Coronary artery (tissue), 2 donors: Measurements from ENCODE around the gene FBF1.

Experiments
- DNase-seq: peaks from one replicate; pipeline ENCODE4 v3.0.0-alpha.2; 2017; ENCODE audit warnings: low spot score
- H3K27ac ChIP-seq, 2 donors: fragments of 200-600 bp; sonication (generic); one replicate each; pipeline ENCODE4 v1.5.1; 2016 to 2019
- H3K4me3 ChIP-seq: fragments of 200-600 bp; sonication (generic); 2 replicates; pipeline ENCODE4 v1.5.1; 2016; ENCODE audit warnings: mild to moderate bottlenecking, moderate library complexity
- CTCF ChIP-seq: fragments of 200-600 bp; sonication (generic); IDR thresholded peaks from one replicate; pipeline ENCODE4 v1.5.1; 2019; ENCODE audit warnings: antibody characterized with exemption

FBF1 gene

GRCh38 chr17:75906143-75906884, 34.5 kb downstream of the FBF1 start:
- Histone ChIP-seq H3K27ac (no peak overlapping the region), H3K4me3 (no peak overlapping the region)
- no peak for DNase-seq
- no peak for TF ChIP-seq CTCF

- H3K4me3 ChIP-seq: peak within 1 kb of the TSS; percentile 94
- TF ChIP-seq CTCF: peak; percentile 97
- peak; percentile 94 for DNase-seq
- peak within 1 kb of the TSS; percentile 88 to 92 for H3K27ac ChIP-seq
Measured at GRCh38 chr17:75904749-75905521, 35.9 kb downstream of the FBF1 start, which contains the start of gene MRPL38. MRPL38 (minus strand) TSS chr17:75904884; CDS start chr17:75904875, 9 bp downstream.

GRCh38 chr17:75902406-75902805, 38.4 kb downstream of the FBF1 start:
- no peak overlapping the region for H3K4me3 ChIP-seq
- no peak for TF ChIP-seq CTCF
- no peak overlapping the region for H3K27ac ChIP-seq
- DNase-seq: no peak

- no peak for DNase-seq
- no peak overlapping the region for H3K27ac ChIP-seq
- no peak overlapping the region for H3K4me3 ChIP-seq
- TF ChIP-seq CTCF: no peak
Measured at GRCh38 chr17:75901727-75902126, 39.1 kb downstream of the FBF1 start.

GRCh38 chr17:75900691-75901533, 39.9 kb downstream of the FBF1 start:
- TF ChIP-seq CTCF: no peak
- no peak for DNase-seq
- no peak overlapping the region for H3K4me3 ChIP-seq
- H3K27ac ChIP-seq: no peak overlapping the region

GRCh38 chr17:75899767-75900468, 40.9 kb downstream of the FBF1 start:
- Histone ChIP-seq H3K4me3 (no peak overlapping the region), H3K27ac (no peak overlapping the region)
- no peak for DNase-seq
- TF ChIP-seq CTCF: no peak
